IMR-90 (cell line): Measurements from ENCODE around the gene PMPCA. TPM values are rescaled to one million over a fixed set of nuclear protein-coding genes. Genes with fewer than 3 reads are reported as not detected.

Source experiments
- ATAC-seq: fragments of 200-7000 bp; cut with Tn5 transposase; 2 replicates; pipeline ENCODE4 v1.9.1; 2020; ENCODE audit warnings: low read depth, mild to moderate bottlenecking, moderate library complexity
- BruUV-seq: library from RNA; stranded (reverse); fragments of 400-500 nt; replicated peaks from 2 replicates; lab custom pipeline; 2021; lab: Mats Ljungman, UMichigan
- CTCF ChIA-PET: fragments of 300-600 bp; formaldehyde crosslinking; extraction: SDS; loops from one replicate; lab custom pipeline; 2021; ENCODE audit warnings: antibody characterized with exemption; lab: Yijun Ruan, JAX
- POLR2A ChIA-PET: fragments of 300-600 bp; sonication (Branson Sonifier 250); formaldehyde crosslinking; loops from one replicate; lab custom pipeline; 2022; ENCODE audit warnings: antibody characterized with exemption; ENCODE audit not compliant: unreplicated experiment; lab: Charles Lee
- DNase-seq: peaks from one replicate; pipeline ENCODE4 v3.0.0; 2013
- H2AFZ ChIP-seq: replicated peaks from 2 replicates; pipeline ENCODE3; 2013; ENCODE audit warnings: low read length, mild to moderate bottlenecking; ENCODE audit not compliant: poor library complexity
- H2AK5ac ChIP-seq: 2 replicates; pipeline ENCODE4 v1.6.1; 2013; ENCODE audit warnings: low read depth, low read length, inconsistent platforms
- H2AK9ac ChIP-seq: replicated peaks from 2 replicates; pipeline ENCODE3; 2013; ENCODE audit warnings: mild to moderate bottlenecking, low read depth, low read length, moderate library complexity; ENCODE audit not compliant: poor library complexity
- H2BK120ac ChIP-seq: 2 replicates; pipeline ENCODE4 v1.6.1; 2013; ENCODE audit warnings: low read depth, low read length, inconsistent platforms
- H2BK15ac ChIP-seq: 3 replicates; pipeline ENCODE4 v1.6.1; 2013; ENCODE audit warnings: low read depth, low read length, inconsistent platforms
- H2BK20ac ChIP-seq: 2 replicates; pipeline ENCODE4 v1.6.1; 2013; ENCODE audit warnings: low read depth, mild to moderate bottlenecking, inconsistent platforms, low read length, moderate library complexity
- H2BK5ac ChIP-seq: 2 replicates; pipeline ENCODE4 v1.6.1; 2013; ENCODE audit warnings: mild to moderate bottlenecking, low read depth, low read length, inconsistent platforms; ENCODE audit not compliant: poor library complexity, severe bottlenecking
- H3K14ac ChIP-seq: replicated peaks from 2 replicates; pipeline ENCODE4 v1.6.1; 2013; ENCODE audit warnings: low read depth, low read length, inconsistent platforms
- H3K18ac ChIP-seq: 2 replicates; pipeline ENCODE4 v1.6.1; 2013; ENCODE audit warnings: low read depth, low read length, control low read depth
- H3K23ac ChIP-seq: 2 replicates; pipeline ENCODE4 v1.6.1; 2013; ENCODE audit warnings: low read depth, low read length, inconsistent platforms
- H3K27ac ChIP-seq: 2 replicates; pipeline ENCODE4 v1.5.1; 2013; ENCODE audit warnings: mild to moderate bottlenecking, control low read depth, low read length; ENCODE audit not compliant: insufficient read depth
- H3K27me3 ChIP-seq: 2 replicates; pipeline ENCODE4 v1.6.1; 2013; ENCODE audit warnings: low read length; ENCODE audit not compliant: control insufficient read depth, insufficient read depth
- H3K36me3 ChIP-seq: 2 replicates; pipeline ENCODE4 v1.6.1; 2013; ENCODE audit warnings: low read length, mixed read lengths; ENCODE audit not compliant: control insufficient read depth, insufficient read depth
- H3K4ac ChIP-seq: 2 replicates; pipeline ENCODE4 v1.6.1; 2013; ENCODE audit warnings: low read depth, low read length, inconsistent platforms
- H3K4me1 ChIP-seq: 2 replicates; pipeline ENCODE4 v1.6.1; 2013; ENCODE audit warnings: low read length, mixed read lengths; ENCODE audit not compliant: control insufficient read depth, insufficient read depth
- H3K4me2 ChIP-seq: 2 replicates; pipeline ENCODE4 v1.6.1; 2013; ENCODE audit warnings: low read depth, mild to moderate bottlenecking, control low read depth, low read length, moderate library complexity
- H3K4me3 ChIP-seq: 2 replicates; pipeline ENCODE4 v1.5.1; 2013; ENCODE audit warnings: low read depth, mild to moderate bottlenecking, control low read depth, low read length, moderate library complexity; ENCODE audit not compliant: insufficient read depth
- H3K56ac ChIP-seq: 2 replicates; pipeline ENCODE4 v1.6.1; 2013; ENCODE audit warnings: low read length, inconsistent platforms; ENCODE audit not compliant: insufficient read depth; ENCODE audit errors: extremely low read depth
- H3K79me1 ChIP-seq, 2 experiments: 2 replicates each; pipeline ENCODE4 v1.6.1; 2013; ENCODE audit warnings: low read length in 2 of 2, inconsistent platforms in 1 of 2, low read depth in 1 of 2
- H3K9ac ChIP-seq: 2 replicates; pipeline ENCODE4 v1.6.1; 2013; ENCODE audit warnings: low read depth, low read length, control low read depth
- H3K9me1 ChIP-seq: 2 replicates; pipeline ENCODE4 v1.6.1; 2013; ENCODE audit warnings: low read length, inconsistent platforms; ENCODE audit not compliant: insufficient read depth
- H3K9me3 ChIP-seq: 2 replicates; pipeline ENCODE4 v1.6.1; 2013; ENCODE audit warnings: low read length; ENCODE audit not compliant: control insufficient read depth, insufficient read depth
- H4K20me1 ChIP-seq: 2 replicates; pipeline ENCODE4 v1.6.1; 2013; ENCODE audit warnings: low read length, inconsistent platforms; ENCODE audit not compliant: insufficient read depth
- H4K5ac ChIP-seq: 2 replicates; pipeline ENCODE4 v1.6.1; 2013; ENCODE audit warnings: mild to moderate bottlenecking, low read depth, low read length, control low read depth
- H4K8ac ChIP-seq, 2 experiments: 2 replicates each; pipeline ENCODE4 v1.6.1; 2013; ENCODE audit warnings: low read depth in 2 of 2, low read length in 2 of 2, control low read depth in 1 of 2, inconsistent platforms in 1 of 2
- H4K91ac ChIP-seq: 2 replicates; pipeline ENCODE4 v1.6.1; 2013; ENCODE audit warnings: low read depth, low read length, inconsistent platforms; ENCODE audit not compliant: insufficient read depth
- BHLHE40 ChIP-seq: fragments of 150-350 bp; IDR thresholded peaks from 2 replicates; pipeline ENCODE4 v1.6.1; 2016; ENCODE audit warnings: mild to moderate bottlenecking, low read depth, low read length
- CEBPB ChIP-seq: IDR thresholded peaks from 2 replicates; pipeline ENCODE4 v1.6.1; 2012; ENCODE audit warnings: low read depth, low read length, improper control_type of control experiment
- CHD1 ChIP-seq: IDR thresholded peaks from 2 replicates; pipeline ENCODE4 v1.6.1; 2012; ENCODE audit warnings: low read depth, low read length, improper control_type of control experiment
- FOS ChIP-seq: fragments of 150-350 bp; IDR thresholded peaks from 2 replicates; pipeline ENCODE4 v1.6.1; 2016; ENCODE audit warnings: low read depth, low read length
- MAFK ChIP-seq: IDR thresholded peaks from 2 replicates; pipeline ENCODE4 v1.6.1; 2012; ENCODE audit warnings: low read depth, low read length, improper control_type of control experiment
- MAZ ChIP-seq: IDR thresholded peaks from 2 replicates; pipeline ENCODE4 v1.6.1; 2012; ENCODE audit warnings: low read depth, mild to moderate bottlenecking, low read length, improper control_type of control experiment, moderate library complexity, borderline replicate concordance
- MXI1 ChIP-seq: IDR thresholded peaks from 2 replicates; pipeline ENCODE4 v1.6.1; 2012; ENCODE audit warnings: low read depth, mild to moderate bottlenecking, low read length, moderate library complexity, borderline replicate concordance
- NFE2L2 ChIP-seq: fragments of 150-350 bp; IDR thresholded peaks from 2 replicates; pipeline ENCODE4 v1.6.1; 2016; ENCODE audit warnings: low read depth, mild to moderate bottlenecking, low read length
- POLR2A ChIP-seq: IDR thresholded peaks from 2 replicates; pipeline ENCODE4 v1.6.1; 2012; ENCODE audit warnings: mild to moderate bottlenecking, low read depth, low read length
- RAD21 ChIP-seq: IDR thresholded peaks from 2 replicates; pipeline ENCODE4 v1.6.1; 2012; ENCODE audit warnings: low read length, improper control_type of control experiment
- RCOR1 ChIP-seq: IDR thresholded peaks from 2 replicates; pipeline ENCODE4 v1.6.1; 2012; ENCODE audit warnings: mild to moderate bottlenecking, low read length, improper control_type of control experiment; ENCODE audit not compliant: insufficient replicate concordance
- RFX5 ChIP-seq: IDR thresholded peaks from 2 replicates; pipeline ENCODE4 v1.8.0; 2012; ENCODE audit warnings: low read depth, mild to moderate bottlenecking, low read length, moderate library complexity
- SMC3 ChIP-seq: fragments of 150-350 bp; IDR thresholded peaks from 2 replicates; pipeline ENCODE4 v1.6.1; 2016; ENCODE audit warnings: low read depth, mild to moderate bottlenecking, antibody characterized with exemption, low read length, moderate library complexity
- WGBS, 2 experiments: methylation state at CpG; one replicate each; pipeline versions ENCODE4 v1.1.5 to v1.1.7; 2013; ENCODE audit warnings: missing lambda C conversion rate in 2 of 2; ENCODE audit not compliant: insufficient read length in 1 of 2; ENCODE audit errors: extremely low coverage in 2 of 2; 5-methylcytosine and 5-hydroxymethylcytosine counted together
- dilution Hi-C: fragments of 300-500 bp; cut with HindIII; formaldehyde crosslinking; loops from one replicate; pipeline ENCODE4 v1.14.3; 2018; ENCODE audit warnings: low sequenced_read_pairs; ENCODE audit not compliant: unreplicated experiment
- in situ Hi-C: fragments of 300-500 bp; cut with MboI; formaldehyde crosslinking; loops from 3 replicates; pipeline ENCODE4 v1.14.3; 2019; ENCODE audit warnings: low sequenced_read_pairs, inconsistent platforms, mixed read lengths
- intact Hi-C: fragments of 100-400 bp; cut with micrococcal nuclease; formaldehyde crosslinking; loops from 2 replicates; pipeline ENCODE4 v1.10.0; 2022
- polyA plus RNA-seq, 3 experiments: library from polyadenylated mRNA; depleted of rRNA; stranded (reverse); fragments of >200 nt; gene quantifications; 2 replicates each; pipeline ENCODE4 v1.2.3, GENCODE V29; 2012; ENCODE audit warnings: low replicate concordance in 1 of 3
- total RNA-seq: library from RNA; depleted of rRNA; stranded (reverse); fragments of >200 nt; gene quantifications from 2 replicates; pipeline ENCODE4 v1.2.3, GENCODE V29; 2012
- TF ChIP-seq, protein P1 (sequence below): fragments of 150-350 bp; IDR thresholded peaks from 2 replicates; pipeline ENCODE4 v1.6.1; 2016; ENCODE audit warnings: low read depth, mild to moderate bottlenecking, low read length, moderate library complexity, borderline replicate concordance
- TF ChIP-seq, protein P2 (sequence below): fragments of 150-350 bp; IDR thresholded peaks from 2 replicates; pipeline ENCODE4 v1.6.1; 2017; ENCODE audit warnings: mild to moderate bottlenecking, antibody characterized with exemption, low read length, low read depth
- TF ChIP-seq, protein P3 (sequence below): conservative IDR thresholded peaks from 2 replicates; pipeline ENCODE4 v1.5.1; 2012; ENCODE audit warnings: mild to moderate bottlenecking, low read depth, low read length, improper control_type of control experiment

PMPCA gene
- total and polyA plus RNA-seq, 2 of the 4 experiments (the other 2 are of a cell fraction): 62.6 to 95.8 TPM

DNA sequence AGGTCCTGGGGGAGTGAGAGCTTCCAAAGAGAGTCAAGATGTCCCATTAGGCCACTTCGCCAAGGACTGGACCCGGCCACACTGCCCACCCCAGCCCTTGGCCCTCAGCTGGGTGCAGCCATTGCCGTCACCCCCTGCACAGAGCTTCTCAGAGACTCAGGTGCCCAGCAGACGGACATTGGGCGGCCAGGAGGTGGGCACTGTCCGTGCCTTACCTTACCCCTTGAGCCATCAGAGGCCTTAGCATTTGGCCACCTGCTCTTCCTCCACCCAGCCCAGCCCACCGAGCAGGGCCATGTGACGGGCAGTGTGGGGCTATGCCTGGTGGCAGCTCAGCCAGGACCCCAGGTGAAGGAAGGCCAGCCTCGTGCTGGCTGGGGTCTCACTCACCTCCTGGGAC is 43.6 kb upstream of the PMPCA start:
- BruUV-seq: no TSS peak
- intact Hi-C loops: no loop called here

More for the DNA sequence above, 43.6 kb upstream of the PMPCA start:
- Histone ChIP-seq H3K4me2 (no peak overlapping the region), H2BK120ac (no peak overlapping the region), H3K14ac (no peak overlapping the region), H3K9me3 (no peaks in the 10 kb centered on the region), H2AK5ac (no peak overlapping the region), H2BK5ac (no peak overlapping the region), H4K91ac (no peak overlapping the region), H3K23ac (no peak overlapping the region), H4K5ac (no peak overlapping the region), H2AFZ (no peak overlapping the region), H3K79me1 (peaks cover 3 to 18% of the 10 kb centered on the region in 2 experiments; a peak in 3 of 4 replicates), H3K9me1 (peaks cover 7% of the 10 kb centered on the region), H2BK20ac (no peak overlapping the region), H3K4ac (no peak overlapping the region), H3K18ac (no peak overlapping the region), H2AK9ac (no peak overlapping the region), H3K56ac (no peak overlapping the region), H3K27ac (no peak overlapping the region), H4K8ac (no peak overlapping the region), H3K27me3 (no peaks in the 10 kb centered on the region), H3K9ac (no peak overlapping the region), H4K20me1 (no peaks in the 10 kb centered on the region), H3K36me3 (no peaks in the 10 kb centered on the region), H2BK15ac (no peak overlapping the region), H3K4me3 (no peak overlapping the region), H3K4me1 (peaks cover 16% of the 10 kb centered on the region)
- dilution Hi-C loops: no loop called here
- WGBS, 2 experiments: 90% methylated on average over 2 of the region's 9 CpGs; no CpG with 5 or more reads in 1 of the 2 experiments
- DNase-seq (no peak), ATAC-seq (no peak)
- no peak for TF ChIP-seq MAFK
- no peak for TF ChIP-seq MXI1
- no peak for TF ChIP-seq MAZ
- TF ChIP-seq POLR2A: no peak
- TF ChIP-seq, protein P1, sequence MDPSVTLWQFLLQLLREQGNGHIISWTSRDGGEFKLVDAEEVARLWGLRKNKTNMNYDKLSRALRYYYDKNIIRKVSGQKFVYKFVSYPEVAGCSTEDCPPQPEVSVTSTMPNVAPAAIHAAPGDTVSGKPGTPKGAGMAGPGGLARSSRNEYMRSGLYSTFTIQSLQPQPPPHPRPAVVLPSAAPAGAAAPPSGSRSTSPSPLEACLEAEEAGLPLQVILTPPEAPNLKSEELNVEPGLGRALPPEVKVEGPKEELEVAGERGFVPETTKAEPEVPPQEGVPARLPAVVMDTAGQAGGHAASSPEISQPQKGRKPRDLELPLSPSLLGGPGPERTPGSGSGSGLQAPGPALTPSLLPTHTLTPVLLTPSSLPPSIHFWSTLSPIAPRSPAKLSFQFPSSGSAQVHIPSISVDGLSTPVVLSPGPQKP: no peak
- no peak for TF ChIP-seq RFX5
- no peak for TF ChIP-seq BHLHE40
- no peak for TF ChIP-seq RAD21
- TF ChIP-seq, protein P2, sequence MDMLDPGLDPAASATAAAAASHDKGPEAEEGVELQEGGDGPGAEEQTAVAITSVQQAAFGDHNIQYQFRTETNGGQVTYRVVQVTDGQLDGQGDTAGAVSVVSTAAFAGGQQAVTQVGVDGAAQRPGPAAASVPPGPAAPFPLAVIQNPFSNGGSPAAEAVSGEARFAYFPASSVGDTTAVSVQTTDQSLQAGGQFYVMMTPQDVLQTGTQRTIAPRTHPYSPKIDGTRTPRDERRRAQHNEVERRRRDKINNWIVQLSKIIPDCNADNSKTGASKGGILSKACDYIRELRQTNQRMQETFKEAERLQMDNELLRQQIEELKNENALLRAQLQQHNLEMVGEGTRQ: no peak
- no peak for TF ChIP-seq FOS
- no peak for TF ChIP-seq CHD1
- TF ChIP-seq CEBPB: no peak
- TF ChIP-seq RCOR1: no peak
- TF ChIP-seq, protein P3, sequence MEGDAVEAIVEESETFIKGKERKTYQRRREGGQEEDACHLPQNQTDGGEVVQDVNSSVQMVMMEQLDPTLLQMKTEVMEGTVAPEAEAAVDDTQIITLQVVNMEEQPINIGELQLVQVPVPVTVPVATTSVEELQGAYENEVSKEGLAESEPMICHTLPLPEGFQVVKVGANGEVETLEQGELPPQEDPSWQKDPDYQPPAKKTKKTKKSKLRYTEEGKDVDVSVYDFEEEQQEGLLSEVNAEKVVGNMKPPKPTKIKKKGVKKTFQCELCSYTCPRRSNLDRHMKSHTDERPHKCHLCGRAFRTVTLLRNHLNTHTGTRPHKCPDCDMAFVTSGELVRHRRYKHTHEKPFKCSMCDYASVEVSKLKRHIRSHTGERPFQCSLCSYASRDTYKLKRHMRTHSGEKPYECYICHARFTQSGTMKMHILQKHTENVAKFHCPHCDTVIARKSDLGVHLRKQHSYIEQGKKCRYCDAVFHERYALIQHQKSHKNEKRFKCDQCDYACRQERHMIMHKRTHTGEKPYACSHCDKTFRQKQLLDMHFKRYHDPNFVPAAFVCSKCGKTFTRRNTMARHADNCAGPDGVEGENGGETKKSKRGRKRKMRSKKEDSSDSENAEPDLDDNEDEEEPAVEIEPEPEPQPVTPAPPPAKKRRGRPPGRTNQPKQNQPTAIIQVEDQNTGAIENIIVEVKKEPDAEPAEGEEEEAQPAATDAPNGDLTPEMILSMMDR: no peak
- TF ChIP-seq SMC3: no peak
- no peak for TF ChIP-seq NFE2L2
- POLR2A ChIA-PET: no interaction called here
- CTCF ChIA-PET: no interaction called here
- in situ Hi-C loops: no loop called here
